ENCODE data around the gene OTUD4.
"Not testable (repeated sequence)": the region's sequence is repeated elsewhere in the genome, so short reads cannot be mapped to it uniquely, and the experiment has no call there.

Gene OTUD4

DNA sequence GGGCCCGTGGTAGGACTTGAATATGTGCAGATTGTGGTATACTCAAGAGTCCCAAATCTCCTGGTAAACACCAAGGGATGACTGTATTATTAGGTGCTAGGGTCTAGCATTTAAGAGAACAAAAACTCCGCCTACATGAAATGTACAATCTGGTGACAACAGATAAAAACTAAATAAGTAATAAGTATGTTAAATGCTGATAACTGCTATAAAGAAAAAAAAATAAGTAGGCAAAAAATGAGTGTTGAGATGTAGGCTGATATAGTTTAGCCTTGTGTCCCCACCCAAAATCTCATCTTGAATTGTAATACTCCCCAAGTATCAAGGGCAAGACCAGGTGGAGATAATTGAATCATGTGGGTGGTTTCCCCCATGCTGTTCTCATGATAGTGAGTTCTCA, 23.4 kb downstream of the OTUD4 start:
- in situ Hi-C loops (cut with MboI; ENCODE audit: low sequenced_read_pairs, unreplicated experiment), result no loop called here
- TF ChIP-seq, protein P1, sequence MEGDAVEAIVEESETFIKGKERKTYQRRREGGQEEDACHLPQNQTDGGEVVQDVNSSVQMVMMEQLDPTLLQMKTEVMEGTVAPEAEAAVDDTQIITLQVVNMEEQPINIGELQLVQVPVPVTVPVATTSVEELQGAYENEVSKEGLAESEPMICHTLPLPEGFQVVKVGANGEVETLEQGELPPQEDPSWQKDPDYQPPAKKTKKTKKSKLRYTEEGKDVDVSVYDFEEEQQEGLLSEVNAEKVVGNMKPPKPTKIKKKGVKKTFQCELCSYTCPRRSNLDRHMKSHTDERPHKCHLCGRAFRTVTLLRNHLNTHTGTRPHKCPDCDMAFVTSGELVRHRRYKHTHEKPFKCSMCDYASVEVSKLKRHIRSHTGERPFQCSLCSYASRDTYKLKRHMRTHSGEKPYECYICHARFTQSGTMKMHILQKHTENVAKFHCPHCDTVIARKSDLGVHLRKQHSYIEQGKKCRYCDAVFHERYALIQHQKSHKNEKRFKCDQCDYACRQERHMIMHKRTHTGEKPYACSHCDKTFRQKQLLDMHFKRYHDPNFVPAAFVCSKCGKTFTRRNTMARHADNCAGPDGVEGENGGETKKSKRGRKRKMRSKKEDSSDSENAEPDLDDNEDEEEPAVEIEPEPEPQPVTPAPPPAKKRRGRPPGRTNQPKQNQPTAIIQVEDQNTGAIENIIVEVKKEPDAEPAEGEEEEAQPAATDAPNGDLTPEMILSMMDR (IDR thresholded peaks at IDR 0.05; ENCODE audit: borderline replicate concordance, control extremely low read depth, extremely low read depth, insufficient read depth, missing control alignments), result no peak
- no peak for DNase-seq (ENCODE audit: low spot score)

- in situ Hi-C loops (cut with MboI; ENCODE audit: low sequenced_read_pairs, unreplicated experiment), result no loop called here
- TF ChIP-seq, protein P1 (IDR thresholded peaks at IDR 0.05; ENCODE audit: borderline replicate concordance, control extremely low read depth, extremely low read depth, insufficient read depth, missing control alignments), result no peak
- no peak for DNase-seq (ENCODE audit: low spot score)
Measured at GRCh38 chr4:145155268-145155870, 25.0 kb downstream of the OTUD4 start.

- peak; percentile 32 for DNase-seq (ENCODE audit: low spot score)
- in situ Hi-C loops (cut with MboI; ENCODE audit: low sequenced_read_pairs, unreplicated experiment), result no loop called here
- TF ChIP-seq, protein P1 (IDR thresholded peaks at IDR 0.05; ENCODE audit: borderline replicate concordance, control extremely low read depth, extremely low read depth, insufficient read depth, missing control alignments), result peak; percentile 66
Measured at GRCh38 chr4:145154573-145154972, 25.8 kb downstream of the OTUD4 start.

GRCh38 chr4:145153904-145154298, 26.5 kb downstream of the OTUD4 start:
- TF ChIP-seq, protein P1 (IDR thresholded peaks at IDR 0.05; ENCODE audit: borderline replicate concordance, control extremely low read depth, extremely low read depth, insufficient read depth, missing control alignments), result no peak
- in situ Hi-C loops (cut with MboI; ENCODE audit: low sequenced_read_pairs, unreplicated experiment), result no loop called here

GRCh38 chr4:145153181-145153903, 27.0 kb downstream of the OTUD4 start:
- in situ Hi-C loops (cut with MboI; ENCODE audit: low sequenced_read_pairs, unreplicated experiment), result no loop called here
- DNase-seq (ENCODE audit: low spot score), result no peak
- TF ChIP-seq, protein P1 (IDR thresholded peaks at IDR 0.05; ENCODE audit: borderline replicate concordance, control extremely low read depth, extremely low read depth, insufficient read depth, missing control alignments), result no peak

More at GRCh38 chr4:145153904-145154298, 26.5 kb downstream of the OTUD4 start:
- DNase-seq (ENCODE audit: low spot score), result peak; percentile 21

DNA sequence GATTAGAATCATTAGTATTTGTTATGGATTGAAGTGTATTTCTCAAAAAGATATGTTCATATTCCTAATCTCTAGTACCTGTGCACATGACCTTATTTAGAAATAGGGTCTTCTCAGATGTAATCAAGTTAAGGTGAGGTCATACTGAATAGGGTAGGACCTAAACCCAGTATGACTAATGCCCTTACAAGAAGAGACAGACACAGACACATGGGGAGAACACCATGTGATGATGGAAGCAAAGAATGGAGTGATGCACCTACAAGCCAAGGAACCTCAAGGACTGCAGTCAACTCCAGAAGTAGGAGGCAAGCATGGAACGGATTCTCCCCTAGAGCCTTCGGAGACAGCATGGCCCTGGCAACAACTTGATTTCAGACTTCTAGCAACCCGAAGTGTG, 31.4 kb downstream of the OTUD4 start:
- in situ Hi-C loops (cut with MboI; ENCODE audit: low sequenced_read_pairs, unreplicated experiment), result no loop called here
- TF ChIP-seq, protein P1 (IDR thresholded peaks at IDR 0.05; ENCODE audit: borderline replicate concordance, control extremely low read depth, extremely low read depth, insufficient read depth, missing control alignments), result no peak
- no peak for DNase-seq (ENCODE audit: low spot score)

GRCh38 chr4:145136219-145136618, 44.2 kb downstream of the OTUD4 start:
- DNase-seq (ENCODE audit: low spot score); in situ Hi-C loops (cut with MboI; ENCODE audit: low sequenced_read_pairs, unreplicated experiment): not testable (repeated sequence)

All from GM13976 (cell line).